NCI-H774 (cell line): ENCODE data around the gene GFY.
A peak's percentile ranks its signal among the peaks of the same experiment; 100 is the strongest.

Experiments used
- DNase-seq: peaks from one replicate; lab custom pipeline; 2025; lab: John Stamatoyannopoulos, UW

GFY gene, protein sequence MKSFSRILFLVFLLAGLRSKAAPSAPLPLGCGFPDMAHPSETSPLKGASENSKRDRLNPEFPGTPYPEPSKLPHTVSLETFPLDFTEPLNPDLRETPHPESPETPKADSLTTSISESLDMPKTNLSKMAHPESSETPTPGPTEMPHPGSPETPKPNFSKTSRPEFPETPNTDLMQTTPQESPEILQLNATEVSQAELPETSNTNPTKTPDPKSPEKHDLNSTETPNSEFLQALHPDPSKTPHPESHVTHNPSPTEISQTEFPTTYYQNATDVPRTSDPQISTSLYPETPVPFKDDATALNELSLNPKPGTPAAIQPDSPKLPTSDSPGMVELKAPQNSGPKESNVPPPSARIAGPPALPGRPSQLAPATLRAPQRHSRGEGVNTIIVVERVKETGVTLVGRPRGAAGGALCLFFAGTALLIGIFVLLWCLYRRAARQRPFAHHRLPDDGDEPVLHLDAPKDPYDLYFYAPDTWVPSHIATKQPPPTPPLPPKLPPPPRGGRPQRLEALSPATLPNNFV

GRCh38 chr19:49425178-49425577 is at the start of gene GFY:
Gene GFY, plus strand, starts transcription at chr19:49425388. Its CDS starts 1,043 bp downstream, at chr19:49426431.
- DNase-seq: no peak

GRCh38 chr19:49378512-49378911 is 46.7 kb upstream of the GFY start:
- DNase-seq: no peak

DNA sequence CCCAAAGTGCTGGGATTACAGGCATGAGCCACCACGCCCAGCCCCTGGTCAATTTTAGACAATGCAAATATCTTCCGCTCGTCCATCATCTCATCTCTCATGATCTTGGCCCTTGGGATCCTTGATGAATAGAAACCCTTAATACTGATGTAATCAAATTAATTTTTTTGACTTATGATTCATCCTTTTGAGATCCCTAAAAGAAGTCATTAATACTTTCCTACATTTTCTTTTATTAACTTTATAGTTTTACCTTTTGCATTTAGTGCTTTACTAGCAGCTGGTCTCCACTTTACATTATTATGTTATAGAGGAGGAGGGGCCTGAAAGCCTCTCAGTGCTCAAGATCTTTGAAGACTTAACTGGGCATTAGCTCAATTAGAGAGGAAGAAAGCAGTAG is 44.8 kb upstream of the GFY start:
- DNase-seq: no peak

DNA sequence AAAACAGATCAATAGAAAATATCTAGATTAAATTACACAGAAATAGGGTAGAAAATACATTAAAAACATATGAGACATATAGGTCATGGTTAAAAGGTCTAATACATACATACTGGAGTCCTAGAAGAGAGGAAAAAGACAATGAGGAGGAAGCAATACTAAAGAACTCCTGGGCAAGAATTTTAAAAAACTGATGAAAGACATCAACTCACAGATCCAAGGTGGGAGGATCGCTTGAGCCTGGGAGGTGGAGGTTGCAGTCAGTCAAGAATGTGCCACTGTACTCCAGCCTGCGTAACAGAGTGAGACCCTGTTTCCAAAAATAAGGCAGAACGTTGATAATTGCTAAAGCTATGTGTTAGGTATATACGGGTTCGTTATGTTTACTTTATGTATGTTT is 42.5 kb upstream of the GFY start:
- DNase-seq: no peak

GRCh38 chr19:49383599-49383998 is 41.6 kb upstream of the GFY start:
- no peak for DNase-seq

DNA sequence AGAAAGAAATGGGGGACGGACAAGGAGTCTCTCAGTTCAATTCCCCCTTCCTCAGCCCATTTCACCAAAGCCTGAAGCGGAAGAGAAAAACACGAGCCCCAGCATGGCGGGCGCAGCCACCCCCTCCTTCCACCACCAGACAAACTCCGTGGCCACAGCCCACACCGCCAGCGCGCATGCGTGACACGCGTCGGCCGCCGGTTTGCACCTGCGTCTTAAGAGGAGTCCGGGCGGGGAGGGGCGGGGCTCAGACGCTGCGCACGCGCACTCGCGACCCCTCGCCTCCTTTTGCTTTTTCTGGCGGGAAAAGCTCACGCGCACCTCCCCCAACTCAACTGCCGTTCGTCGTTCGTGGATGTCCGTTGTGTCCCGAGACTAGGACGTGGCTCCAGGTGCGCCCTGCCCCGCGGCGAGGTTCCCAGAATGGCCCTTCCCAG is 37.2 kb upstream of the GFY start, which contains the start of gene KASH5:
KASH5 (plus strand) TSS at position 314 of the 437 bp plus-strand sequence. CDS start 2,635 bp downstream, outside the sequence.
- DNase-seq: peak; percentile 29

- DNase-seq: no peak
Measured at GRCh38 chr19:49389406-49389805, 35.8 kb upstream of the GFY start.

DNA sequence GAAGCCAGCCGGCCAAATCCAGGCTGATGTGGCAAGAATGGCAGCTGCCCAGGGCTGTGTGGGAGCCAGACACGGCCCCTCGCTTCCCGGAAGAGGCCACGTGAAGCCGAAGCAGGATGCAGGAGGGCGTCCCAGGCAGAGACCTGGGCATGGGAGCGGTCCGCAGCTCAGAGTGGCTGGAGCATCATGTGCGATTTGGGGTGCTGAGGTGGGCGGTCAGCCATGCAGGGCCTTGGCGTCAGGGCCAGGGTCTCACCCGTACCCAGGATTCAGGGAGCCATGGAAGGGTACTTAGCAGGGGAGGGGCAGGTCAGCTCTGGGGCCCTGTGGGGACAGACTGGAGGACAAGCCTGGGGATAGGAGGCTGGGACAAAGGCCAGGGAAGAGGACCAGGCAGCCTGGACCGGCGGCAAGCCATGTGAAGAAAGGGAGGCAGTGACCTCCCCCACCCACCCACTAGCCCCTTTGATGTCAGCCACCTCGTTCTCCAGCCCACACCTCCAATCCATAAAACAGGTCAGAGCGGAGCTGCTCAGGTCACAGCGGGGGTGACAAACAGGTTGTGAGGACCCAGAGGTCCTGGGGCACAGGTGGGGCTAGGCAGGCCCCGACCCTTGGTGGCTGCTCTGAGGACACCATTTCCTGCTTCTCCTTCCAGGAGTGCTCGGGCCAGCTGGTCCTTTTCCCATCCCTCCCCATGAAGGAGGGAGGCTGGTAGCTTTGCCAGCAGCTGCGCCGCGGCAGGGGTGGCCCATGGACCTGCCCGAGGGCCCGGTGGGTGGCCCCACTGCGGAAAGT is 34.9 kb upstream of the GFY start:
- DNase-seq: no peak

DNA sequence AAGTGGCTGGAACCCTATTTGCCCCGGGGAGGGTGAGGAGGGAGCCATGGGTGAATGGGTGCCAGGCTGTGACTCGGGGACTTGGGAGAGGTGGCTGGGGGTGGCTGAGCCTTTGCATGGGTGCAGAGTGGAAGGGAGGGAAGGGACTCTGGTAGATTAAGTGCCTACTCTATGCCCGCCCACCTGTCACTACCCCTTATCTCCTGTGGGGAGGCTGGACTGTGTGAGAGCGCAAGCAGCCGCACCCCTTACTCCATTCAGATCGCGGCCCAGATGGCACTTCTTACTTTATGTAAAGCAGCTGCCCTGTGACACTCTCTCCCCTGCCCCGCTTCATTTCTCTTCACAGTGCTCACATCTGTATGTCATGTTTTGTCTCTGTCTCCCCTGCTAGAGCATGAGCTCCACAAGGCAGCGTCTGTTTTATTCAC is 34.2 kb upstream of the GFY start:
- DNase-seq: no peak

GRCh38 chr19:49391581-49392399 is 33.4 kb upstream of the GFY start:
- DNase-seq: peak; percentile 59

GRCh38 chr19:49393881-49394280 is 31.3 kb upstream of the GFY start:
- DNase-seq: no peak

DNA sequence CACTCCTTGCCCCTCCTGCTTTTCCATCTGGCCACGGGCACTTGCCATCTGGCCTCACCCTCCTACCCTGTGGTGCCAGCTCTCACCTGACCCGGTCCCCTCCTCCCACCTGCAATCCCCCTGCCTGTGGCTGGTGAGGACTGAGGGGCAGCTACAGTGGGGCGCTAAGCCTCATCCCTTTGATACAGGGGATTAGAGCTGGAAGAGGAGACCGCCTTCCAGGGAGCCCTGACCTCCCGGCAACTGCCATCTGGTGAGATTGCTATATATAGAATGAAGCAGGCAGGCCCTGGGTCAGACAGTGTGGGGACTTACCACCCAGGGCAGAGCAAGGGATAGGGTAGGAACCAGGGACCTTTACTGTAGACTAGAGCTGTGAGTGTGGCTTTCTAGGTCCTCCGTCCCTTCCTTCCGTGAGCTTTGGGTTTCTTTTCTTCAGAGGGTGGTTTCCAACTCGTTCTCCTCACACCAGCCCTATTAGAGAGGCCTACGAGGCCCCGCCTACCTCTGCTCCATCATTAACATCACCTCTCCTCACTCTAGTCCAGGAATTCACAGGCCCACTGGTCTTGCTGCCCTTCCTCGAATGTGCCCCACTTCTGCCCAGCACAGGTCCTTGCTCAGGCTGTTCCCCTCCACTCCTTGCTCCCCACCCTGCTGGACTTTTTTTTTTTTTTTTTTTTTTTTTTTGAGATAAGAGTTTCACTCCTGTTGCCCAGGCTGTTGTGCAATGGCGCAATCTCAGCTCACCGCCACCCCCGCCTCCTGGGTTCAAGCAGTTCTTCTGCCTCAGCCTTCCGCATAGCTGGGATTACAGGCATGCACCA is 29.4 kb upstream of the GFY start:
- no peak for DNase-seq

- no peak for DNase-seq
Measured at GRCh38 chr19:49396738-49397505, 28.3 kb upstream of the GFY start.

GRCh38 chr19:49398001-49398615 is 27.1 kb upstream of the GFY start:
- no peak for DNase-seq

GRCh38 chr19:49398931-49399330 is 26.3 kb upstream of the GFY start:
- no peak for DNase-seq

- no peak for DNase-seq
Measured at GRCh38 chr19:49400029-49400428, 25.2 kb upstream of the GFY start.

- DNase-seq: no peak
Measured at GRCh38 chr19:49403404-49404187, 21.6 kb upstream of the GFY start.

- DNase-seq: no peak
Measured at GRCh38 chr19:49407079-49407478, 18.1 kb upstream of the GFY start.

- DNase-seq: no peak
Measured at GRCh38 chr19:49407482-49408015, 17.6 kb upstream of the GFY start.
